ENCODE measurements around the gene DNAJC1.
"Not testable (repeated sequence)": the region's sequence is repeated elsewhere in the genome, so short reads cannot be mapped to it uniquely, and the experiment has no call there.

The DNAJC1 gene

DNA sequence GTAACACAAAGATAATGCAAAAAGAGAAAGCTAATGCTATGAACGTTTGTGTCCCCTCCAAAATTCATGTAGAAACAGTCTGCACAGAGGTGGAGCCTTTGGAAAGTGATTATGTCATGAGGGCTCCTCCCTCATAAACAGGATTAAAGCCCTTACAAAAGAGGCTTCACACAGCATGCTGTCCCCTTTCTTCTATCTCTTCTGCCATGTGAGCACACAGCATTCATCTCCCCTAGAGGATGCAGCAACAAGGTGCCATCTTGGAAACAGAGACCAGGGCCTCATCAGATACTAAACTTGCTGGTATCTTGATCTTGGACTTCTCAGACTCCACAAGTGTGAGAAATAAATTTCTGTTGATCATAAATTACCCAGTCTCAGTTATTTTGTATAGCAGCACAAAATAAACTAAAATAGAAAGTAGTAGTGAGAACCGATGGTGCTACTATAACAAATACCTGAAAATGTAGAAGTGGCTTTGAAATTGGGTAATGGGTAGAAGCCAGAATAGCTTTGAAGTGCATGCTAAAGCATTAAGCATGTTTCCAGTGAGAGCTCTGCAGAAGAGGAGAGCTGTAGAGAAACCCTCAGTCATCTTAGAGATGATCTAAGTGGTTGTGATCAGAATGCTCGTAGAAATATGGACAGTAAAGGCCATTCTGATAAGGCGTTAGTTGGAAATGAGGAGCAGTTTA lies 108.7 kb downstream of the DNAJC1 start:
- no peak for DNase-seq

DNA sequence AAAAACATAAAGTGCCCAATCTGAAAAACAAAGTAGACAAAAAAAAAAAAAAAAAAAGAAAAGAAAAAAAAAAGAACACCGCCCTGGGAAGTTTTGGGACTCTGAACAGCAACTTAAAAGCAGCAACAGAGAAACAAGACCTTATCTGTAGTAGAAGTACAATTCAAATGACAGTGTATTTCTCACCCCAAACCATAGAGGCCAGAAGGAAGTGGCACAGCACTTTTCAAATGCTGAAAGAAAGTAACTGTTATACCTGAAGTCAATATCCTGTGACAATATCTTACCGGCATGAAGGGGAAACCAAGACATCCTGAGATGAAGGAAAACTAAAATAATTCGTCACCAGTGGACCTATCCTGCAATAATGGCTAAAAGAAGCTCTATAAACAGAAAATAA lies 112.1 kb downstream of the DNAJC1 start:
- DNase-seq, result no peak

DNA sequence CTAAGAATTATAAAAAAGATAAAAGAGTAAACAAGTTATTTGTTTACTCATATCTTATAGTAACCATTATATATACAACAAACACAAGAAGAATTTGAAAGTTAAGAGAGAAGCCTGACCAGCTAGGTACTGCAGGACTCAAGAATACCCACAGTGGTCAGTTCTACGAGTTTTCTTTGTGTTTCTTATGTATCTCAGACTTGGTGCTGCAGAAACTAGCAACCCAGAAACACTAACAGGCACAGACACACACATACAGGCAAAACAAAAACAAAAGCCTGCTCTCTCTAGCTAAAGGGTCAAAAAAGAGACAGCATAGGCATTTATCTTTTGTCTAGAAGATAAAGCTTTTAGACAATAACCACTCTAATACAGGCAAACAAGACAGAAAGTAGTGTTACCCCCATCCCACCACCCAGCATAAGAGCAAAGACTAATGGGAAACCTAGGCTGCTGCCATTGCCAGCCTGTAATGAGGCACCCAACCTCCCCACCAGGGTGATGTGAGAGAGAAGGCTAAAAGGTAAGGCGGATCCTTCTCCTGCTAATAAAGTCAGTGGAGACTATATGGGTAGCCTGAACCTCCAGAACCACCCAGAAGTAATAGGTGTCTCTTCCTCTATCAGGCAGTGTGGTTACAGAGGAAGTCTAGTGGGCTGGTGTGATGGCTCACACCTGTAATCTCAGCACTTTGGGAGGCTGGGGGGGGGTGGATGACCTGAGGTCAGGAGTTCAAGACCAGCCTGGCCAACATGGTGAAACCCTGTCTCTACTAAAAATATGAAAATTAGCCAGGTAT lies 113.9 kb downstream of the DNAJC1 start:
- DNase-seq, result no peak

DNA sequence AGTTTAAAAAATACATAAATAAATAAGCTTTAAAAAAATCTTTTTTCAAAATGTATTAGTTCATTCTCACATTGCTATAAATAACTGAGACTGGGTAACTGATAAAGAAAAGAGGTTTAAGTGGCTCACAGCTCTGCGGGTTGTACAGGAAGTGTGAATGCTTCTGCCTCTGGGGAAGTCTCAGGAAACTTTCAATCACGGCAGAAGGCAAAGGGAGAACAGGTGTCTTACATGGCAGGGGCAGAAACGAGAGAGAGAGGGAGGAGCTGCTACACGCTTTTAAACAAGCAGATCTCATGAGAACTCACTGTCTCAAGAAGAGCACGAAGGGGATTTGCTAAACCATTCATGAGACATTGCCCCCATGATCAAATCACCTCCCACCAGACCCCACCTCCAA lies 114.6 kb downstream of the DNAJC1 start:
- DNase-seq, result no peak

DNA sequence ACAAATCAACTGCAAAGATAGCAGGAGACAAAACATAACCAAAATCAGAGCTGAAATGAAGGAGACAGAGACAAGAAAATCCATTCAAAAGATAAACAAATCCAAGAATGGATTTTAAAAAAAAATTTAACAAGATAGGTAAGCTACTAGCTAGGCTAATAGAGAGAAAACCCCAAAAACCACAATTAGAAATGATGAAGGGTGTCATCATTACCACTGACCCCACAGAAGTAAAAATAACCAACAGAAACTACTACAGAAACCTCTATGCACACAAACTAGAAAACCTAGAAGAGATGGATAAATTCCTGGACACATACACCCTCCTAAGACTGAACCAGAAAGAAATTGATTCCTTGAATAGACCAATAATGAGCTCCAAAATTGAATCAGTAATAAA lies 117.6 kb downstream of the DNAJC1 start:
- no peak for DNase-seq

DNA sequence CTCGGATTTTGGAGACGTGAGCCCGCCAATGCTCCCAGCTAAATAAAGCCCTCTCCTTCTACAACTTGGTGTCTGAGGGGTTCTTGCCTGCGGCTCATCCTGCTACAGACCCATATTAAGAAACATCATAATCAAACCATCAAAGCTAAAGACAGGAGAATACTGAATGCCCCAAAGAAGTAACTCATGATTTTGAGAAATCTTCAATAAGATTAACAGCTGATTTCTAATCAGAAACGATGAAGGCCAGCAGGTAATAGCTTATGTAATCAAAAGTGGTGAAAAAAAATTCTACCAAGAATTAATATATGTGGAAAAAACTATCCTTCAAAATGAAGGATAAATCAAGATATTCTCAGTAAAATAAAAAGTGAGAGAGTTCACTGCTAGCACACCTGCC lies 130.3 kb downstream of the DNAJC1 start:
- DNase-seq, result no peak

DNA sequence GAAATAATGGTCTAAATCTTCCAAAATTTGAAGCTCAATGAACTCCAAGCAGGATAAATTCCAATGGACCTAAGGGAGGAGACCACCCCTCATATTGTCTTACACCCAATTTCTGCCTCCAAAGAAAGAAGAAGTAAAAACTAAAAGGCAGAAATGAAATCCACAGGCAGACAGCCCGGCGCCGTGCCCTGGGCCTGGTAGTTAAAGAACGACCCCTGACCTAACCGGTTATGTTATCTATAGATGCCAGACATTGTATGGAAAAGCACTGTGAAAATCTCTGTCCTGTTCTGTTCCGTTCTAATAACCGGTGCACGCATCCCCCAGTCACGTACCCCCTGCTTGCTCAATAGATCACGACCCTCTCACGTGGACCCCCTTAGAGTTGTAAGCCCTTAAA lies 130.8 kb downstream of the DNAJC1 start:
- DNase-seq, result not testable (repeated sequence)

DNA sequence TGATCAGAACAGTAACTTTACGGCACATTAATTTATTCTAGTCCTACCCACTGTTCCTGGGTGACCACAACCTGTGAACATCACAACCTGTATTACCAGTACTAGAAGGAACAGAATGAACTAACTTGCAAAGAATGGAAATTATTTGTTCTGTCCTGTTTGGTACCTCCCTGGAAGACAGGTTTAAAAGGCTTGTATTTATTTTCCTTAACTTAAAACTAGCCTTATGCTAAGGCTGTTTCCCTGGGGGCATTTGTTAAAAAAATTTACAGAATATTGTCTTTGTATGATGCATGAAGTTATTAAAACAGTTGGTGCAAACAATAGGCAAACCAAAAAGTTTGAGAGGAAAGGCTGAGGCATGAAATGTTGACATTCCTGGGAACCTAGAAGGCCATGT lies 132.7 kb downstream of the DNAJC1 start:
- DNase-seq, result no peak

DNA sequence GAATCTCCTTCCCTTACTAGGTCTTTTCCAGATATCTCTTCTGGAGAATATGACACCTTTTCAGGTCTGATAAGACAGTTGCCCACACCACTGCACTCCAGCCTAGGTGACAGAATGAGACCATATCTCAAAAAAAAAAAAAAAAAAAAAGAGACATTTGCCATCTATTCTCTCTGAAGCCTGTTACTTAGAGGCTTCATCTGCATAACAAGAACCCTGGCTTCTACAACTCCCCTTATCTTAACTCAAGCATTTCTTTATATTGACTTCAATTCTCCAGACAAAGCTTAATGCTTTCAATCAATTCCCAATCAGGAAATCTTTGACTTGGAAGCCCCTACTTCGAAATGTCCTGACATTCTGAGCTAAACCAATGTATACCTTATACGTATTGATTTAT lies 134.4 kb downstream of the DNAJC1 start:
- DNase-seq, result not testable (repeated sequence)

DNA sequence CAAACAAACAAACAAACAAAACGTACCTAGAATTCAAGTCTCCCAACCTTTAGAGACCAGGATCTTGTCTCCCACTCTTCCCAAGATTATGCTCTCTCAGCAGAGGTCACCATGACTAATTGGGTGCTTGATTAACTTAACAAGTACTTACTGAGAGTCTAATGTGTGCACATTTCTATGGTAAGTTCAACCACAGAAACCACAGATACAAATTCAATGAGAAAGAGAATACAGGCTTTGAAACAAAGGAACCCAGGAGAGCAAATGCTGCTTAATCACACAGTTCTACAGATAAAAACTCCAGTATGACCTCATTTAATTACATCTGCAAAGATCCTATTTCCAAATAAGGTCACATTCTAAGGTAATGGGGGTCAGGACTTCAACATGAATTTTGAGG lies 142.8 kb downstream of the DNAJC1 start:
- no peak for DNase-seq

DNA sequence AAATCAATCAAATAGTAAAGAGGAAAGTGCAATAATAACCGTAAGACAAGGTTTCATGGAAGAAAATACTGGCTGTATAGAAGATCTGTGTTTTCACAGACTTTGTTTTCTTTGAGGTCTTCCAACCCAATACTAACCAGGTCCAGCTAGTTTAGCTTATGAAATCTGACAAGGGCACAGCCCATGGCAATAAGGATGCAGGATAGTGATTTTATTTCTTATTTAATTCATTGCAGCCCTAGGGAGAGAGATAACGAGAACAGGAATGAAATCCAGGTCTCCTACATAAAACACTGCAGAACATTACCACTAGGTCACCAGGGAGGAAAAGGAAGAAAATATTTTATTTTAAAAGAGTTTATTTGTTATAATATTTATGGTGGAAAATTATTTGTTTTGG lies 145.1 kb downstream of the DNAJC1 start:
- no peak for DNase-seq

DNA sequence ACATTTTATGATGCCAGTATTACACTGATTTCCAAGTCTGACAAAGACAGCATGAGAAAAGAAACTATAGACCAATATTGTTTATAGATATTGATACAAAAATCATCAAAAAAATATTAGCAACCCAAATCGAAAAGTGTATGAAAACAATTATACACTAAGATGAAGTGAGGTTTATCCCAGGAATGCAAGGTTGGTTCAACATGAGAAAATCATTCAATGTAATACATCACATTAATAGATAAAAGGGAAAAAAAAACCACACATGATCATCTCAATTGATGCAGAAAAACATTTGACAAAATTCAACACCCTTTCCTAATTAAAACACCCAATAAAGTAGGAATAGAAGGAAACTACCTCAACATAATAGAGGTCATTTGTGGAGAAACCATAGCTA lies 153.9 kb downstream of the DNAJC1 start:
- no peak for DNase-seq

DNA sequence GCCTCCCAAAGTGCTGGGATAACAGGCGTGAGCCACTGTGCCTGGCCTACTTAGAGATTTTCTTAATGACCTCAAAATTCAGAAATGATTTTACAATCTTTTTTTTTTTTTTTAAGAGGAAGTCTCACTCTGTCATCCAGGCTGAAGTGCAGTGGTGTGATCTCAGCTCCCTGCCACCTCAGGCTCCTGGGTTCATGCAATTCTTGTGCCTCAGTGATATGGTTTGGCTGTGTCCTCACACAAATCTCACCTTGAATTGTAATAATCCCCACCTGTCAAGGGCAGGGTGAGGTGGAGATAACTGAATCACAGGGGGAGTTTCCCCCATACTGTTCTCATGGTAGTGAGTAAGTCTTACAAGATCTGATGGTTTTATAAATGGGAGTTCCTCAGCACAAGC lies 159.9 kb downstream of the DNAJC1 start:
- DNase-seq, result no peak

DNA sequence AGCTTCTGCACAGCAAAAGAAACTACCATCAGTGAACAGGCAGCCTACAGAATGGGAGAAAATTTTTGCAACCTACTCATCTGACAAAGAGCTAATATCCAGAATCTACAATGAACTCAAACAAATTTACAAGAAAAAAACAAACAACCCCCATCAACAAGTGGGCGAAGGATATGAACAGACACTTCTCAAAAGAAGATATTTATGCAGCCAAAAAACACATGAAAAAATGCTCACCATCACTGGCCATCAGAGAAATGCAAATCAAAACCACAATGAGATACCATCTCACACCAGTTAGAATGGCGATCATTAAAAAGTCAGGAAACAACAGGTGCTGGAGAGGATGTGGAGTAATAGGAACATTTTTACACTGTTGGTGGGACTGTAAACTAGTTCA lies 162.3 kb downstream of the DNAJC1 start:
- DNase-seq, result not testable (repeated sequence)

DNA sequence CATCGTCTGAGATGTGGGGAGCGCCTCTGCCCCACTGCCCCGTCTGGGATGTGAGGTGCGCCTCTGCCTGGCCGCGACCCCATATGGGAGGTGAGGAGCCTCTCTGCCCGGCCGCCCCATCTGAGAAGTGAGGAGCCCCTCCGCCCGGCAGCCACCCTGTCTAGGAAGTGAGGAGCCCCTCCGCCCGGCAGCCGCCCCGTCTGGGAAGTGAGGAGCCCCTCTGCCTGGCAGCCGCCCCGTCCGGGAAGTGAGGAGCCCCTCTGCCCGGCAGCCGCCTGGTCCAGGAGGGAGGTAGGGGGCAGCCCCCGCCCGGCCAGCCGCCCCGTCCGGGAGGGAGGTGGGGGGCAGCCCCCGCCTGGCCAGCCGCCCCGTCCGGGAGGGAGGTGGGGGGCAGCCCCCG lies 166.0 kb downstream of the DNAJC1 start:
- not testable (repeated sequence) for DNase-seq

DNA sequence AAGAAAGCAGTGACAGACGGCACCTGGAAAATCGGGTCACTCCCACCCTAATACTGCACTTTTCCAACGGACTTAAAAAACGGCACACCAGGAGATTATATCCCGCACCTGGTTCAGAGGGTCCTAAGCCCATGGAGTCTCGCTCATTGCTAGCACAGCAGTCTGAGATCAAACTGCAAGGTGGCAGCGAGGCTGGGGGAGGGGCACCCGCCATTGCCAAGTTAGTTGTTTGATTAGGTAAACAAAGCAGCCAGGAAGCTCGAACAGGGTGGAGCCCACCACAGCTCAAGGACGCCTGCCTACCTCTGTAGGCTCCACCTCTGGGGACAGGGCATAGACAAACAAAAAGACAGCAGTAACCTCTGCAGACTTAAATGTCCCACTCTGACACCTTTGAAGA lies 169.0 kb downstream of the DNAJC1 start:
- DNase-seq, result not testable (repeated sequence)

DNA sequence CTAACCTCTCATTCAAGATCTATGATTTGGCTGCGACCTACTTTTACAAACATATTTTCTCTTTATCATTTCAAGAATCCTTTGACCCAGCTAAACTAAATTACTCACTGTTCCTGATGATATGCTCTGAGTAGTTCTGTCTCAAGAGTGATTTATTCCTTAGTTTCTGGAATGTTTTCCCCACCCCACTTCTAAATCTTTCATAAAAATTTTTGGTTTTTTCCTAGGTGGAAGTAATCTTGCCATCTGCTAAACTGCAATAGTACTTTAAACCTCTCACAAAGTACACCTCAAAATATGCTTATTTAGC lies 170.8 kb downstream of the DNAJC1 start:
- no peak for DNase-seq

DNA sequence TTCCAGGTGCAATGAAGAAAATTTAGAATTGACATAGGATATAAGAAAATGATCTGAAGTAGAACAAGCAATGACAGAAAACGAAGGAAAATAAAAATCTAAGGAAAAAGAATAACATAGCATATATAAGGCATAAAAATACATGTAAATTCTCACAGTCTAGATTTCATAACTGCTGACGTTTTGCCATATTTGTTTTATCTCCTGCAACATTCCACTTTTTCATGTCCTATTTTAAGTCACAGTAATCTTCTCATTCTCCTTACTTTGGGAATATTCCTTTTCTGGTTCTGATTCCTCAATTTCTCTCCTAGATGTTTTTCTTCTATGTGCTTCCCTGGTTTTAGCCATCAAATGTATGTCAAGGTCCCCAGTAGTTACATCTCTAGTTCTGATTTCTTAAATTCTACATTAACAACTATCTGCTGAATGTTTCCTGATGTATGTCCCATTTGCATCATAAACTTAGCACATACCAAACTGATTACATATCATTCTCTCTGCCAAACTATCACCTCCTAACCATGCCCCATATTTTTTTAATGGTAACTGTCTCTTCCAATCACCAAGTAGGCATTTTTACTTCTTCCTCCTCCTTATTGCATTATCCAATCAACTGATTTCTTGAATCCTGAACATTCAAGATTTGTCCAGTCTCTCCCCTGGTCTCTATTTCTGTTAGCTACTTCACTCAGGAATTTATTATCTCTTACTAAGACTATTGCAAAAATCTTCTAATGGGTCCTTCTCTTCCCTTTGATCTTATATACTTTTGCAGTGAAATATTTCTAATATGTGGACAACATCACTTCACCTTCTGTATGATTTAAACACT lies 171.3 kb downstream of the DNAJC1 start:
- no peak for DNase-seq

DNA sequence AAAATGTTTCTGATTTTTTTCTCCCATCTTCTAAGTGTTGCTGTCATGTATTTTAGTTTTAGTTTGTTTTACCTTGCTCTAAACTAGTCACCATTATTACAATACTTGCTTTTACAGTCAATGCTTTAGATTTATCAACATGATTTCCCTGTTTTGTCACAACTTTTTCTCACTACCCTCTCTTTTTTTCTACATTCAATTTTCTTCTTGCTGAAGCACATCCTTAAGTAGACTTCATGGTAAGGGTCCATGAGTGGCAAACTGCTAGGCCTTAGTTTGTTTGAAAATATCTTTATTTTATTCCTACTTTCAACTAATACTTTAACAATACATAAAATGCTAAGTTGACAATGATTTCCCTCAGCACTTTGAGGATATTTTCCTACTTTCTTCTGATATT lies 173.5 kb downstream of the DNAJC1 start:
- no peak for DNase-seq

DNA sequence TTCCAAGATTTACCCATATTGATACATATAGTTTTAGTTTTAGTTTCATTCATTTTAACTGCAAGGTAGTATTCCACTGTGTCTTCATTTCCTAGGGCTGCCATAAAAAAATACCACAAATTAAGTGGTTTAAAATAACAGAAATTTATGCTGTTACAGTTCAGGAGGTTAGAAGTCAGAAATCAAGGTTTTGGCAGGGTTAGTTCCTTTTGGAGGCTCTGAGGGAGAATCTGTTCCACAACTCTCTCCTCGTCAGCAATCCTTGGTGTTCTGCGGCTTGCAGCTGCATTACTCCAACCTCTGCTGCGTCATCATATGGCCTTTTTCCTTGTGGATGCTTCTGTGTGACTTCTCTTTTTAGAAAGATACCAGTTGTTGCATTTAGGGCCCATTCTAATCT lies 176.2 kb downstream of the DNAJC1 start:
- DNase-seq, result no peak

DNA sequence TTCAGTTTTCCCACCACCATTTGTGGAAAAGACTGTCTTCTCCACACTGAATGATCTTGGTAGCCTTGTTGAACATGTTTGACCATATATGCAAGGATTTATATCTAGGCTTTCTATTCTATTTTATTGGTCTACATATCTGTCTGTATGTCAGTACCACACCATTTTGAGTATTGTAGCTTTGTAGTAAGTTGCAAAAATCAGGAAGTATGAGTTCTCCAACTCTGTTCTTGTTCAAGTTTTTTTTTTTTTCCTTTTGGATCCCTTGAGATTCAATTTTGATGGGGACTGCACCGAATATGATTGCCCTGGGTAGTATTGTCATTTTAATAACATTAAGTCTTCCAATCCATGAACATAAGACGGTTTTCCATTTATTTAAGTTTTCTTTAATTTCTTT lies 176.8 kb downstream of the DNAJC1 start:
- DNase-seq, result no peak

DNA sequence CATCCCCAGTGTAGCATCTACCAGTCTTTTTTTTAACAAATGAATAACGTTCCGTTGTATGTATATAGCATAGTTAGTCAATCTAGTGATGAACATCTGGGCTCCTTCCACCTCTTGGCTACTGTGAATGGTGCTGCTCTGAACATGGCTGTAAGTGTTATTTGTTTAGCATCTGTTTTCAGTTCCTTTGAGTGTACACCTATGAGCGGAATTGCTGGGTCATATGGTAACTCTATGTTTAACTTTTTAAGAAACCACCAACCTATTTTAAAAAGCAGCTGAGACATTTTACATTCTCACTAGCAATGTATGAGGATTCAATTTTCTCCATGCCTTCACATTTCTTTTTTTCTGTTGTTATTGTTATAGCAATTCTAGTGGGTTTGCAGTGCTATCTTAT lies 178.2 kb downstream of the DNAJC1 start:
- no peak for DNase-seq

DNA sequence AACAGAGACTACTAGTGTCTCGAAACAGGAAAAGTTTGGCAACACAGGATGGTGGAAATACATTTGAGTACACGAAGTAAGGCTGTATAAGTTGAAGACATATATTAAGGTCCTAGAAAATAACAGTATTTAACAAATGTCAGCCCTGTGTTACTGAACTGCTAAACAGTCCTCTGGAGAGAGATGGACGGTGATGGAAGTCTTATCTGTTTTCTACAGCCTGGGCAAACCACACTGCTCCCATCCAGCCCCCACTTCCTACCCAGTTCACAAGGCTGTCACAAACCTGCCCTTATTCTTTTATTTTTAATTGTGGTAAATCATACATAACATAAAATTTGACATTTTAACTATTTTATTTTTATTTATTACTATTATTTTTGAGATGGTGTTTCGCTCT lies 179.1 kb downstream of the DNAJC1 start:
- DNase-seq, result no peak

DNA sequence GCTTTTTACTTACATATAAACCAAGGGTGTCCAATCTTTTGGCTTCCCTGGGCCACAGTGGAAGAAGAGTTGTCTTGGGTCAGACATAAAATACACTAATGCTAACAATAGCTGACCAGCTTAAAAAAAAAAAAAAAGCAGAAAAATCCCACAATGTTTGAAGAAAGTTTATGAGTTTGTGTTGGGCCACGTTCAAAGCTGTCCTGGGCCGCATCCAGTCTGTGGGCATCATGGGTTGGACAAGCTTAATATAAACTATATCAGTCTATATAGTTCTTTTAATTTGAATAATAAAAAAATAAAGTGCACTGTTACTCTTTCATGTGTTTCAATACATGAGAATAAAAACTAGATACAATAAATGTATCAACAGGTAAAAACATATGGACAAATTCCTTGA lies 179.9 kb downstream of the DNAJC1 start:
- no peak for DNase-seq
